NT2/D1 (cell line): ENCODE measurements around the gene LRP2BP.

Source experiments
- YY1 ChIP-seq: IDR thresholded peaks from 2 replicates; pipeline ENCODE4 v1.6.1; 2011; ENCODE audit not compliant: insufficient read length, insufficient read depth
- ZNF274 ChIP-seq: IDR thresholded peaks from 2 replicates; pipeline ENCODE4 v1.6.1; 2011; ENCODE audit warnings: mild to moderate bottlenecking, low read depth, low read length

DNA sequence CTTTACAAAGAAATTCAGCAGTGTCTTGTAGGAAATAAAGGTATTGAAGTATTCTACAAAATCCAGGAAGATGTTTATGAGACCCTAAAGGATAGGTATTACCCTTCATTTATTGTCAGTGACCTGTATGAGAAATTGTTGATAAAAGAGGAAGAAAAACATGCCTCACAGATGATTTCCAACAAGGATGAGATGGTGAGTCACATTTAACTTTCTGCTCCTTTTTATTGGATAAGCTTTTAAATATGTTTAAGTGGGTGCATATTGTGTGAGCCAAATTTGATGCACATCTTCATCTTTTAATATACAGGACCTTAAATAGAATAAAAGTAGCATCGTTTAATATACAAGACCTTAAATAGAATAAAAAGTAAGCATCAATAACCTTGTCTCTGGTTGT, 72.1 kb downstream of the LRP2BP start:
- no peak for TF ChIP-seq ZNF274
- TF ChIP-seq YY1: no peak
